MCF 10A (cell line): ENCODE data around the gene CSNK1A1. TPM values are rescaled to one million over a fixed set of nuclear protein-coding genes. Genes with fewer than 3 reads are reported as not detected.
A peak's percentile ranks its signal among the peaks of the same experiment; 100 is the strongest.

ENCODE experiments used
- BruUV-seq: library from RNA; stranded (reverse); fragments of 400-500 nt; replicated peaks from 2 replicates; lab custom pipeline; 2021; lab: Mats Ljungman, UMichigan
- CTCF ChIA-PET: fragments of 300-600 bp; sonication (Branson Sonifier 250); formaldehyde crosslinking; extraction: SDS; loops from one replicate; lab custom pipeline; 2021; ENCODE audit warnings: antibody characterized with exemption, inconsistent platforms; lab: Yijun Ruan, JAX
- POLR2A ChIA-PET: fragments of 300-600, 350-650 bp; sonication (Branson Sonifier 250); formaldehyde crosslinking; extraction: SDS; loops from one replicate; lab custom pipeline; 2020; ENCODE audit warnings: antibody characterized with exemption, inconsistent platforms; lab: Yijun Ruan, JAX
- DNase-seq: peaks from one replicate; pipeline ENCODE4 v3.0.0-alpha.2; 2018; ENCODE audit not compliant: unreplicated experiment
- H3K27ac Mint-ChIP-seq: one replicate; pipeline ENCODE4 v1.8.0; 2022; ENCODE audit warnings: mild to moderate bottlenecking, low read depth, mixed read lengths; ENCODE audit not compliant: unreplicated experiment
- H3K27me3 Mint-ChIP-seq: one replicate; pipeline ENCODE4 v1.8.0; 2022; ENCODE audit warnings: mixed read lengths; ENCODE audit not compliant: insufficient read depth, unreplicated experiment
- H3K36me3 Mint-ChIP-seq: one replicate; pipeline ENCODE4 v1.8.0; 2022; ENCODE audit warnings: mild to moderate bottlenecking, moderate library complexity, mixed read lengths; ENCODE audit not compliant: insufficient read depth, unreplicated experiment
- H3K4me1 Mint-ChIP-seq: one replicate; pipeline ENCODE4 v1.8.0; 2022; ENCODE audit warnings: mixed read lengths; ENCODE audit not compliant: insufficient read depth, unreplicated experiment
- H3K4me3 Mint-ChIP-seq: one replicate; pipeline ENCODE4 v1.8.0; 2022; ENCODE audit warnings: mild to moderate bottlenecking, moderate library complexity, mixed read lengths; ENCODE audit not compliant: unreplicated experiment
- H3K9me3 Mint-ChIP-seq: one replicate; pipeline ENCODE4 v1.8.0; 2022; ENCODE audit warnings: mixed read lengths; ENCODE audit not compliant: unreplicated experiment
- intact Hi-C: fragments of 100-400 bp; cut with micrococcal nuclease; formaldehyde crosslinking; loops from 2 replicates; pipeline ENCODE4 v1.14.1; 2022
- total RNA-seq: library from RNA; stranded (reverse); gene quantifications from 2 replicates; pipeline ENCODE4 v1.2.3, GENCODE V29; 2022
- TF ChIP-seq, protein P1 (sequence below): fragments of 200-600 bp; IDR thresholded peaks from one replicate; pipeline ENCODE4 v1.8.0; 2022; ENCODE audit warnings: antibody characterized with exemption, mild to moderate bottlenecking; ENCODE audit not compliant: unreplicated experiment

Gene CSNK1A1
- total RNA-seq, 1 experiment from 2014 or later, result 744 TPM

DNA sequence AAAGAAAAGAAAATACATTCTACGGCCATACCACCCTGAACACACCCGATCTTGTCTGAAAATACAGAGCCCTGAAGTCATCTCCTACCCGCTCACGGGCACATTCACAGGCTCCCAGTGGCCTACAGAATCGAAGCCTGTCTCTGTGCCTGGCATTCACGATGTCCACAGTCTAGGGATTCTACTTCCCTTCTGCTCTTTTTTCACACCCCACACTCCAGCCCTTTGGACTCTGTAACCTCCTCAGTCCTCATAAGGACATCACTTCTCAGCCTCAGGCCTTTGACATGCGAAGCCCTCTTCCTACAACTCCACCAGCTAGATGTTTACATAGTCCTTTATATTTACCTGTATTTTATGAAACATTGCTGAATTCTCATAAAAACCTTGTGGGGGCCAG, 77.8 kb downstream of the CSNK1A1 start:
- POLR2A ChIA-PET, result interaction anchor here (1.0 to 26.2 kb wide), 7 partner anchors 11 to 271 kb away, joined by 3 to 1058 read pairs (median 14); partner anchors contain the start of gene CSNK1A1
- TF ChIP-seq, protein P1, sequence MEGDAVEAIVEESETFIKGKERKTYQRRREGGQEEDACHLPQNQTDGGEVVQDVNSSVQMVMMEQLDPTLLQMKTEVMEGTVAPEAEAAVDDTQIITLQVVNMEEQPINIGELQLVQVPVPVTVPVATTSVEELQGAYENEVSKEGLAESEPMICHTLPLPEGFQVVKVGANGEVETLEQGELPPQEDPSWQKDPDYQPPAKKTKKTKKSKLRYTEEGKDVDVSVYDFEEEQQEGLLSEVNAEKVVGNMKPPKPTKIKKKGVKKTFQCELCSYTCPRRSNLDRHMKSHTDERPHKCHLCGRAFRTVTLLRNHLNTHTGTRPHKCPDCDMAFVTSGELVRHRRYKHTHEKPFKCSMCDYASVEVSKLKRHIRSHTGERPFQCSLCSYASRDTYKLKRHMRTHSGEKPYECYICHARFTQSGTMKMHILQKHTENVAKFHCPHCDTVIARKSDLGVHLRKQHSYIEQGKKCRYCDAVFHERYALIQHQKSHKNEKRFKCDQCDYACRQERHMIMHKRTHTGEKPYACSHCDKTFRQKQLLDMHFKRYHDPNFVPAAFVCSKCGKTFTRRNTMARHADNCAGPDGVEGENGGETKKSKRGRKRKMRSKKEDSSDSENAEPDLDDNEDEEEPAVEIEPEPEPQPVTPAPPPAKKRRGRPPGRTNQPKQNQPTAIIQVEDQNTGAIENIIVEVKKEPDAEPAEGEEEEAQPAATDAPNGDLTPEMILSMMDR, result no peak
- Mint-ChIP-seq H3K36me3 (no peaks in the 10 kb centered on the region), H3K27ac (peak overlapping the region; percentile 16), H3K4me1 (peaks cover 28% of the 10 kb centered on the region), H3K4me3 (no peak overlapping the region), H3K27me3 (no peaks in the 10 kb centered on the region), H3K9me3 (no peaks in the 10 kb centered on the region)
- DNase-seq, result no peak
- CTCF ChIA-PET, result interaction anchor here (0.7 to 6.9 kb wide), 8 partner anchors 12 to 506 kb away, joined by 3 to 78 read pairs (median 6); no protein-coding TSS in a partner anchor
- BruUV-seq, result no TSS peak
- intact Hi-C loops, result no loop called here

- CTCF ChIA-PET, result interaction anchor here (0.6 to 6.9 kb wide), 12 partner anchors 9 to 338 kb away, joined by 3 to 78 read pairs (median 4); partner anchors contain the start of gene CSNK1A1
- Mint-ChIP-seq H3K36me3 (no peaks in the 10 kb centered on the region), H3K9me3 (no peaks in the 10 kb centered on the region), H3K27me3 (no peaks in the 10 kb centered on the region), H3K4me3 (no peak overlapping the region), H3K4me1 (peaks cover 28% of the 10 kb centered on the region), H3K27ac (no peak overlapping the region)
- no TSS peak for BruUV-seq
- no peak for DNase-seq
- POLR2A ChIA-PET, result interaction anchor here (0.7 to 26.2 kb wide), 9 partner anchors 12 to 161 kb away, joined by 3 to 1058 read pairs (median 5); partner anchors contain the start of gene CSNK1A1
- intact Hi-C loops, result no loop called here
- TF ChIP-seq, protein P1, result no peak
Measured at GRCh38 chr5:149472399-149472798, 78.8 kb downstream of the CSNK1A1 start.

DNA sequence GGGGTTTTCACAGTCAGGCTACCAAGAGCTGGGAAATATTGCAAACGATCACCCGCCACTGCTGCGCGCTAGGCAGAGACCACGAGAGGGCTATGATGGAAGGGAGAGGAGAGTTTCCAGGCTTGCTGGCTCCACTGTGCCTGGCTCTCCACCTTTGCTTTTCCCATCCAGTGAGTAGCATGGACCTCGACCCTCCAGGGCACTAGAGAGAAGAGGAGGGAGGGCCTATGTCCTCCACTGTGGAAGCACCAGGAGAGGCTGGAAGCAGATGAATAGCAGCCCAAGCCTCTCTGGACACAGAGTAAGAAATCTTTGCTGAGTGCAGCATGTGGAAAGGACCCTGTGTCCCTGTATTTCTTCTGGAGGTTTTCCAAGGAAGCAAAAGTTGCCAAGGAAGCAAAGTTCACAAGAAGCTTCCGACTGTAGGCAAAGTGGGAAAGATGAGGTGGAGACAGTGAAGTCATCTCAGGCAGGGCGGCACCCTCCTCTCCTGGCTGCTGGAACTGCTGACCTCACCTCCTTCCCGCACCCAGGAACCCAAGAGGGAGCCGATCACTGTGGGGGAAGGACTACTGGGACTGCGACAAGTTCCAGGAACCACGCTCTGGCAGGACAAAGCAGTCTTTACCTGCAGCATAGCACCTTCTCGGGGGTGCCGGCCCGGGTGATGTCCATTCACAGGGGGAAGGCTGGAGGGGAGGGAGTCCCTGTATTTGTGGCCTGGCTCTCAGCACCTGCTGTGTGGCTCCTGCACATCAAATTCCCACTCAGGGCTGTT, 79.6 kb downstream of the CSNK1A1 start:
- H3K36me3 Mint-ChIP-seq, result no peaks in the 10 kb centered on the region
- H3K9me3 Mint-ChIP-seq, result no peaks in the 10 kb centered on the region
- H3K27ac Mint-ChIP-seq, result peak overlapping the region; percentile 64
- DNase-seq, result peak; percentile 63
- ChIA-PET POLR2A (interaction anchor here (0.6 to 26.2 kb wide), 12 partner anchors 13 to 162 kb away, joined by 3 to 1058 read pairs (median 4); partner anchors contain the start of gene CSNK1A1), CTCF (interaction anchor here (0.8 to 6.9 kb wide), 11 partner anchors 10 to 147 kb away, joined by 3 to 78 read pairs (median 4); no protein-coding TSS in a partner anchor)
- BruUV-seq, result no TSS peak
- TF ChIP-seq, protein P1, result no peak
- H3K27me3 Mint-ChIP-seq, result no peaks in the 10 kb centered on the region
- H3K4me3 Mint-ChIP-seq, result no peak overlapping the region
- intact Hi-C loops, result no loop called here
- peaks cover 28% of the 10 kb centered on the region for H3K4me1 Mint-ChIP-seq

DNA sequence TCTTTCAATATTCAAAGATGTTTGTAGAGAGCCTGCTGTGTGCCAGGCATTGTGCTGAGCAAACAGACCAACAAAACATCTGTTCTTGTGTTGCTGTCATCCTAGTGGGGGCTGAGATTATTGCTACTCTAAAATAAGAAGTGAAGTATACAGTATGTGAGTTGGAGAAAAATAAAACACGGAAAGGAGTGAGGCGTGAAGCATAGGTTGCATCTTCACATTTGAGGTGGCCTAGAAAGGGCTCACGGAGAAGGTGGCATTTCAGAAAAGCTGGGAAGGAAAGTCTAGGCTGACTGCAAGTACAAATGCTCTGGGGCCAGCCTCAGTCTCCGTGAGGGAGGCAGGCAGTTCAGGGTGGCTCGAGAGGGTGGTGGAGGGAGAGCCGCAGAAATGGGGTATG, 80.3 kb downstream of the CSNK1A1 start:
- Mint-ChIP-seq H3K4me1 (peaks cover 28% of the 10 kb centered on the region), H3K9me3 (no peaks in the 10 kb centered on the region), H3K36me3 (no peaks in the 10 kb centered on the region), H3K27ac (peak overlapping the region; percentile 0), H3K4me3 (no peak overlapping the region), H3K27me3 (no peaks in the 10 kb centered on the region)
- POLR2A ChIA-PET, result interaction anchor here (1.2 to 26.2 kb wide), 8 partner anchors 14 to 92 kb away, joined by 3 to 1058 read pairs (median 8); partner anchors contain the start of gene CSNK1A1
- DNase-seq, result no peak
- CTCF ChIA-PET, result interaction anchor here (0.9 to 6.9 kb wide), 6 partner anchors 24 to 148 kb away, joined by 3 to 78 read pairs (median 4); no protein-coding TSS in a partner anchor
- intact Hi-C loops, result no loop called here
- TF ChIP-seq, protein P1, result no peak
- no TSS peak for BruUV-seq
